GM12891 (cell line): ENCODE data around the gene ANKRD36B.
"Not testable (repeated sequence)": the region's sequence is repeated elsewhere in the genome, so short reads cannot be mapped to it uniquely, and the experiment has no call there.

Experiments
- PAX5 ChIP-seq: IDR thresholded peaks from 2 replicates; pipeline ENCODE4 v1.6.1; 2011; ENCODE audit warnings: low read length, moderate library complexity, mild to moderate bottlenecking; ENCODE audit not compliant: insufficient read depth, severe bottlenecking
- POLR2A ChIP-seq: IDR thresholded peaks from 2 replicates; pipeline ENCODE4 v1.6.1; 2011; ENCODE audit warnings: low read depth, low read length, control low read depth
- POLR2AphosphoS5 ChIP-seq: IDR thresholded peaks from 2 replicates; pipeline ENCODE4 v1.6.1; 2011; ENCODE audit warnings: low read depth, low read length, control low read depth
- TAF1 ChIP-seq: IDR thresholded peaks from 2 replicates; pipeline ENCODE4 v1.6.1; 2011; ENCODE audit warnings: low read depth, low read length, control low read depth

DNA sequence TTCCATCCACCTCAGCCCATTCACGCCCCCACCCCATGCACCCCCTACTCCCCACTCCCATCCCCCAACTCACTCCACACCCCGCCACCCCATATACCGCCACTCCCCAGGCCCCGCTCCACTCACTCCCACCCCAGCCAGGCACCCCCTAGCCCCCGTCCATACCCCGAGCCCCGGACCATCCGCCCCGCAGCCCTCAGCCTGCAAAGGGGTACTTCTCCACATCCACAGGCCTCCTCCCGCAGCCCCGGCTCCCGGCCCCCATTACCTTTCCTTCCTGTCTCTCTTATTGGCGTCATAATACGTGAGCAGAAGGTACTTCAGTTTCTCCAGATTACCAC is 450 bp downstream of the ANKRD36B start:
- TF ChIP-seq POLR2A, POLR2AphosphoS5, TAF1, PAX5: not testable (repeated sequence)
